Fibroblast of villous mesenchyme (primary cell): ENCODE data around the gene ARHGDIA. TPM values are rescaled to one million over a fixed set of nuclear protein-coding genes. Genes with fewer than 3 reads are reported as not detected.

Experiments
- DNase-seq: peaks from one replicate; pipeline ENCODE4 v3.0.0-alpha.2; 2010; ENCODE audit warnings: low read depth
- H3K4me3 ChIP-seq: 2 replicates; pipeline ENCODE4 v1.5.1; 2011; ENCODE audit warnings: low read depth, mild to moderate bottlenecking, low read length
- total RNA-seq: library from RNA; depleted of rRNA; stranded (reverse); fragments of >200 nt; gene quantifications from 2 replicates; pipeline ENCODE4 v1.2.3, GENCODE V29; 2012
- TF ChIP-seq, protein P1 (sequence below): IDR thresholded peaks from 2 replicates; pipeline ENCODE4 v1.5.1; 2012; ENCODE audit warnings: low read depth, mild to moderate bottlenecking, low read length; ENCODE audit not compliant: insufficient read depth

ARHGDIA gene
- total RNA-seq, 1 donor = 106 TPM

DNA sequence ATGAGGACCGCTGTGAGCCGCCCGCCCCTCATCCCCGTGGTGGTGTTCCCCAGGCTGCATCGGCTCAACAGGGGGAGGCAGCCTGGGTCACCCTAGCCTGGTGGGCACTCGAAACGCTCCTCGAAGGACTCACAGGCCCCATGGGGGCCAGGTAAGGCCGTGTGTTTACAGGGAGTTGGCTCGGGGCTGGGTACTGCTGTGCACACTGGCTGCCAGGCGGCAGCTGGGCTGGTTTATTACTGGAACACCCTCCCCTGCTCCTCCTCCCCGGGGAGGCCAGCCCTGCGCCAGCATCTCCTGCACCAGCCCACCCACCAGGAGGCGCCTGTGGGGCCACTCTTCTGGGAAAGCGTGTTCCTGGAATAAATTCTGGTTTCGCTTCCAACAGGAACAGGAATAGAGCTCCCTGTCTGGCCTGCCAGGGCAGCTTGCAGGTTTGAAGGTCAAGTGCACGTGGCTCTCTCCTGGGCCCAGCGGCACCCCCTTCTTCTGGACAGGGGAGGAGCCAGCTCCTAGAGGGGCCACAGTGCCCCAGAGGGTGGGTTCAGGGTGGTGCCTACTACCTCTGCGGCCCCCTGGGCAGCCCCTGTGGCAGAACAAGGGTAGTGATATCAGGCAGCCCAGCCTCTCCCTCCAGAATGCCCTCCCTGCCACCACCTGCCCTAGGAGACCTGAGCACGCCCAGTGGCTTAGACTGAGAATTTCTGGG, 49.4 kb downstream of the ARHGDIA start:
- H3K4me3 ChIP-seq = no peak overlapping the region
- TF ChIP-seq, protein P1, sequence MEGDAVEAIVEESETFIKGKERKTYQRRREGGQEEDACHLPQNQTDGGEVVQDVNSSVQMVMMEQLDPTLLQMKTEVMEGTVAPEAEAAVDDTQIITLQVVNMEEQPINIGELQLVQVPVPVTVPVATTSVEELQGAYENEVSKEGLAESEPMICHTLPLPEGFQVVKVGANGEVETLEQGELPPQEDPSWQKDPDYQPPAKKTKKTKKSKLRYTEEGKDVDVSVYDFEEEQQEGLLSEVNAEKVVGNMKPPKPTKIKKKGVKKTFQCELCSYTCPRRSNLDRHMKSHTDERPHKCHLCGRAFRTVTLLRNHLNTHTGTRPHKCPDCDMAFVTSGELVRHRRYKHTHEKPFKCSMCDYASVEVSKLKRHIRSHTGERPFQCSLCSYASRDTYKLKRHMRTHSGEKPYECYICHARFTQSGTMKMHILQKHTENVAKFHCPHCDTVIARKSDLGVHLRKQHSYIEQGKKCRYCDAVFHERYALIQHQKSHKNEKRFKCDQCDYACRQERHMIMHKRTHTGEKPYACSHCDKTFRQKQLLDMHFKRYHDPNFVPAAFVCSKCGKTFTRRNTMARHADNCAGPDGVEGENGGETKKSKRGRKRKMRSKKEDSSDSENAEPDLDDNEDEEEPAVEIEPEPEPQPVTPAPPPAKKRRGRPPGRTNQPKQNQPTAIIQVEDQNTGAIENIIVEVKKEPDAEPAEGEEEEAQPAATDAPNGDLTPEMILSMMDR = peak; percentile 80
- peak; percentile 88 for DNase-seq

DNA sequence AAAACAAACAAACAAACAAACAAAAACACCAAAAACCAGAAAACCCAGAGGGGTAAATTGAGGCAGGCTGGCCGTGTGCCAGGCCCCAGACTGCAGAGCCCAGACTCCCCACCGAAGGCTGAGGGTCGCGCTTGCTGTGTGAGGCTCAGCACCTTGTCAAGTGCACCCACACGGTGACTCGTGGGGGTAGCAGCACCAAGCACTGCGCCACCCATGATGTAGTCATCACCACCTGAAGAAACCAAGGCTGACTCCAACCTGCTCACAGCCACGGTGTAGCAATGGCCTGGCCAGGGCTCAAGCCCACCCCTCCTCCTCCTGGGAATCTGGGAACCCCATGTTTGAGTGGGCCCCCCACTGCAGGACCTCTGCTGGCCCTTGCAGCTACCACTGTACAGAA, 50.0 kb downstream of the ARHGDIA start:
- TF ChIP-seq, protein P1 = no peak
- no peak for DNase-seq
- no peak overlapping the region for H3K4me3 ChIP-seq

DNA sequence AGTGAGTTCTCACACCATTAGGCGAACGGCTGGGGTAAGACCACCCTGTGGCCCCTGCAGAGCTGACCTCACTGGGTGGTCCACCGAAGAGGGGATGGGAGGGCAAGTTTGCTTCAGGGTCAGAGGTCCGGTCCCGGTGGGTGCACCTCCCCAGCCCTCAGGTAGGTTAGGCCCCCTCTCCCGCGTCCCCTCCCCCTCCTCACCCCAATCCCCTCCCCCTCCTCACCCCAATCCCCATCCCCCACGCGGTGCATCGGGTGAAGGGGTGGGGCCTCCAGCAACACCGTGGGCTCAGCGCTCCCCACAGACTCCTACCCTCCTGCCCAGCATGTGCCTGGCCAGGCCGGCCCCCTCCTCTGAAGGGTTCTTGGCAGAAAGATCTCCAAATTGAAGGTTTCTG, 51.4 kb downstream of the ARHGDIA start:
- TF ChIP-seq, protein P1 = no peak
- no peak overlapping the region for H3K4me3 ChIP-seq
- no peak for DNase-seq

DNA sequence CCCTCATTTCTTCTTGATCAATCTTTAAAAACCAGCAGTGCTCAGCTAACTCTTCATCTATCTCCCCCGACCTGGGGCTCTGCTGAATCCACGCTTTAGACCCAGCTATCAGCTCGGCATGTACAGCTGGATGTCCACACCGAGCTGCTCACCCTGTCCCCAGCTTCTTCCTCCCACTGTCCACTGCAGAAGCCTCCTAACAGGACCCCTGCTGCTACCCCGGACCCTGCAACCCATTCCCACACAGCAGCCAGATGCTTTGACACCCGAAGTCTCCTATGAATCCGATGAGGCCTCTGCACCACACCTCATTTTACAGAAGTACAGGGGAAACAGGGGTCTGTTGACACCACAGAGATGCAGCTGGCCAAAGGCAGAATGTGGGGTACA, 53.4 kb downstream of the ARHGDIA start:
- TF ChIP-seq, protein P1 = no peak
- no peak overlapping the region for H3K4me3 ChIP-seq
- no peak for DNase-seq

Other genes with a start within 250 kb of the ARHGDIA start
- gene NPLOC4, start 234.2 kb downstream of the ARHGDIA start, total RNA-seq = 96.7 and 108 TPM in 2 replicates
- gene TSPAN10, start 234.1 kb downstream of the ARHGDIA start, total RNA-seq = 1.7 and 2.3 TPM in 2 replicates
- gene PDE6G, start 214.8 kb downstream of the ARHGDIA start, total RNA-seq = not detected in 2 replicates
- 23.7 and 28.0 TPM in 2 replicates for gene OXLD1, start 204.7 kb downstream of the ARHGDIA start, total RNA-seq
- 7.8 and 10.0 TPM in 2 replicates for gene CCDC137, start 204.6 kb downstream of the ARHGDIA start, total RNA-seq
- 22.9 and 27.4 TPM in 2 replicates for gene ARL16, start 187.5 kb downstream of the ARHGDIA start, total RNA-seq
- gene HGS, start 187.3 kb downstream of the ARHGDIA start, total RNA-seq = 75.1 and 94.4 TPM in 2 replicates
- gene MRPL12, start 168.0 kb downstream of the ARHGDIA start, total RNA-seq = 12.1 and 12.6 TPM in 2 replicates
- 13.8 and 14.2 TPM in 2 replicates for gene SLC25A10, start 159.1 kb downstream of the ARHGDIA start, total RNA-seq
- gene GCGR, start 67.2 kb downstream of the ARHGDIA start, total RNA-seq = not detected in 2 replicates
- 55.7 and 96.6 TPM in 2 replicates for gene MCRIP1, start 38.0 kb downstream of the ARHGDIA start, total RNA-seq
- gene PPP1R27, start 36.3 kb downstream of the ARHGDIA start, total RNA-seq = not detected in 2 replicates
- 735 and 809 TPM in 2 replicates for gene P4HB, start 10.8 kb downstream of the ARHGDIA start, total RNA-seq
- gene ALYREF, start 20.2 kb upstream of the ARHGDIA start, total RNA-seq = 120 and 134 TPM in 2 replicates
- 101 and 150 TPM in 2 replicates for gene ANAPC11, start 20.4 kb upstream of the ARHGDIA start, total RNA-seq
- 0.43 and 0.64 TPM in 2 replicates for gene NPB, start 30.9 kb upstream of the ARHGDIA start, total RNA-seq
- 70.8 and 73.1 TPM in 2 replicates for gene PCYT2, start 40.1 kb upstream of the ARHGDIA start, total RNA-seq
- 14.7 and 18.0 TPM in 2 replicates for gene SIRT7, start 46.8 kb upstream of the ARHGDIA start, total RNA-seq
- gene MAFG, start 56.4 kb upstream of the ARHGDIA start, total RNA-seq = 20.0 and 23.3 TPM in 2 replicates
- 101 and 127 TPM in 2 replicates for gene PYCR1, start 66.0 kb upstream of the ARHGDIA start, total RNA-seq
- not detected in 2 replicates for gene MYADML2, start 75.9 kb upstream of the ARHGDIA start, total RNA-seq
- under 0.01 TPM in 1 of 2 replicates, not detected in the other for gene NOTUM, start 89.8 kb upstream of the ARHGDIA start, total RNA-seq
- 28.5 and 38.7 TPM in 2 replicates for gene ASPSCR1, start 106.3 kb upstream of the ARHGDIA start, total RNA-seq
- gene CENPX, start 151.5 kb upstream of the ARHGDIA start, total RNA-seq = 30.7 and 33.2 TPM in 2 replicates
- gene LRRC45, start 152.0 kb upstream of the ARHGDIA start, total RNA-seq = 12.9 and 13.4 TPM in 2 replicates
- 6.4 and 9.1 TPM in 2 replicates for gene RAC3, start 160.3 kb upstream of the ARHGDIA start, total RNA-seq
- gene DCXR, start 166.4 kb upstream of the ARHGDIA start, total RNA-seq = 40.6 and 51.9 TPM in 2 replicates
- 39.6 and 47.5 TPM in 2 replicates for gene RFNG, start 180.5 kb upstream of the ARHGDIA start, total RNA-seq
- 104 and 109 TPM in 2 replicates for gene GPS1, start 180.6 kb upstream of the ARHGDIA start, total RNA-seq
- gene DUS1L, start 194.5 kb upstream of the ARHGDIA start, total RNA-seq = 56.1 and 64.4 TPM in 2 replicates
- gene FASN, start 226.9 kb upstream of the ARHGDIA start, total RNA-seq = 274 and 280 TPM in 2 replicates